ENCODE results near the gene PLEKHA5. TPM values are rescaled to one million over a fixed set of nuclear protein-coding genes. Genes with fewer than 3 reads are reported as not detected.

PLEKHA5 gene
- total RNA-seq, 4 donors from 2014 or later, result 25.8 to 65.5 (median 34.1) TPM

DNA sequence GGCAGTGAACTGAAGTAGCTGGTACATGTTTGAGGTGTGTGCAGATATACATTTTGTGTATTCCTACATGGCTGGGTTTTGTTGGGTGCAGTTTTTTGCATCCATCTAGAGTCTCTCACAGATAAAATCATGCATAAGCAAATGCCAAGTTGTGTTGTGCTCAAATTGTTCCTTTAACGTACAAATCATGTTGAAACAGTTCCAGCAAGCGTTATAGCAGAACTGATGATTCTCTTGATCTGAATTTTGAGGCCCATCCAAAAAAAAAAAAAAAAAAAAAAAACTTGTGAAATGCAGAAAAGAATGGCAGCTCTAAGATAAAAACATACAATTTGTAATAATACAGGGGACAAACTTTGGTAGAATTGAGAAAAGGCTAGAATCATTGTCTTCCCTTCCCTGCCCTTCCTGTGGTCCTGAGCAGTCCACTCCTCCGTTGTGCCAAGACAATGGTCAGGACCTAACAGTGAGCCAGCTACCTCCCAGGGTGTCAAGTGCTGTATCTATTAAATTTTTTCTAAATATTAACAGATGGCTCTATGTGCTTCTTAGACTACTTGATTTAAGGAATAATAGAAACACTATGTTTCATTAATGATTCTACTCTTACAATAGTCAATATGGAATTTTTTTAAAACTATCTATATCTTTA is 122.1 kb downstream of the PLEKHA5 start:
- Histone ChIP-seq H3K27me3 (no peaks in the 10 kb centered on the region), H3K4me3 (no peak overlapping the region), H3K4me1 (no peaks in the 10 kb centered on the region), H3K36me3 (no peaks in the 10 kb centered on the region), H3K9me3 (no peaks in the 10 kb centered on the region), H3K27ac (no peak overlapping the region)
- DNase-seq (ENCODE audit: low spot score in 2 of 2), result no peak
- WGBS, result 31% methylated on average over 3 of the region's 3 CpGs
- no peak for TF ChIP-seq POLR2A (IDR thresholded peaks at IDR 0.05)
- no peak for TF ChIP-seq POLR2AphosphoS5 (IDR thresholded peaks at IDR 0.05)
- TF ChIP-seq EP300 (IDR thresholded peaks at IDR 0.05), result no peak
- TF ChIP-seq, protein P1, sequence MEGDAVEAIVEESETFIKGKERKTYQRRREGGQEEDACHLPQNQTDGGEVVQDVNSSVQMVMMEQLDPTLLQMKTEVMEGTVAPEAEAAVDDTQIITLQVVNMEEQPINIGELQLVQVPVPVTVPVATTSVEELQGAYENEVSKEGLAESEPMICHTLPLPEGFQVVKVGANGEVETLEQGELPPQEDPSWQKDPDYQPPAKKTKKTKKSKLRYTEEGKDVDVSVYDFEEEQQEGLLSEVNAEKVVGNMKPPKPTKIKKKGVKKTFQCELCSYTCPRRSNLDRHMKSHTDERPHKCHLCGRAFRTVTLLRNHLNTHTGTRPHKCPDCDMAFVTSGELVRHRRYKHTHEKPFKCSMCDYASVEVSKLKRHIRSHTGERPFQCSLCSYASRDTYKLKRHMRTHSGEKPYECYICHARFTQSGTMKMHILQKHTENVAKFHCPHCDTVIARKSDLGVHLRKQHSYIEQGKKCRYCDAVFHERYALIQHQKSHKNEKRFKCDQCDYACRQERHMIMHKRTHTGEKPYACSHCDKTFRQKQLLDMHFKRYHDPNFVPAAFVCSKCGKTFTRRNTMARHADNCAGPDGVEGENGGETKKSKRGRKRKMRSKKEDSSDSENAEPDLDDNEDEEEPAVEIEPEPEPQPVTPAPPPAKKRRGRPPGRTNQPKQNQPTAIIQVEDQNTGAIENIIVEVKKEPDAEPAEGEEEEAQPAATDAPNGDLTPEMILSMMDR (IDR thresholded peaks at IDR 0.05), result no peak

DNA sequence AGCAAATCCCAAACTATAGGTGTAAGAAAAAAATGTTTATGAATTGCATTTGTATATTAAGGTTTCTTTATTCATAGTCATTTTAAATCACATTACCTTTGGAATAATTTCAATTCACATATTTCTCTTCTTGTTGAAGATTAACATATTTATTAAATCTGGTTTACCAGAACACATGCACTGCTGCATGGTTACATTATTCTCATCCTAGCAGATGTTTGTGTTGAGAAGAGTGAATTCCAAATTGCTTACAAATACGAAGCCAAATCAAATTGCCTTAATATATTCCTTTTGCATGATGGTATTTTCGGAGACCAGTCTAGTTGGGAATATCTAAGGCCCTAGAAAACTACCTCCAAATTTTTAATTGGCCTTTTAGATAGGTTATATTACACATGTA is 130.6 kb downstream of the PLEKHA5 start:
- H3K4me1 ChIP-seq, result no peaks in the 10 kb centered on the region
- no peaks in the 10 kb centered on the region for H3K9me3 ChIP-seq
- no peaks in the 10 kb centered on the region for H3K36me3 ChIP-seq
- TF ChIP-seq POLR2AphosphoS5 (IDR thresholded peaks at IDR 0.05) (no peak), POLR2A (IDR thresholded peaks at IDR 0.05) (no peak), EP300 (IDR thresholded peaks at IDR 0.05) (no peak)
- 86% methylated on average over 2 of the region's 2 CpGs for WGBS
- H3K4me3 ChIP-seq, result no peak overlapping the region
- H3K27me3 ChIP-seq, result no peaks in the 10 kb centered on the region
- no peak for DNase-seq (ENCODE audit: low spot score in 2 of 2)
- no peak overlapping the region for H3K27ac ChIP-seq

- 94% methylated on average over 4 of the region's 4 CpGs for WGBS
- DNase-seq (ENCODE audit: low spot score in 2 of 2), result no peak
- no peak overlapping the region for H3K27ac ChIP-seq
- H3K36me3 ChIP-seq, result no peaks in the 10 kb centered on the region
- H3K9me3 ChIP-seq, result no peaks in the 10 kb centered on the region
- TF ChIP-seq EP300 (IDR thresholded peaks at IDR 0.05) (no peak), POLR2A (IDR thresholded peaks at IDR 0.05) (no peak), POLR2AphosphoS5 (IDR thresholded peaks at IDR 0.05) (no peak)
- TF ChIP-seq, protein P1 (IDR thresholded peaks at IDR 0.05), result no peak
- no peaks in the 10 kb centered on the region for H3K27me3 ChIP-seq
- no peak overlapping the region for H3K4me3 ChIP-seq
- no peaks in the 10 kb centered on the region for H3K4me1 ChIP-seq
Measured at GRCh38 chr12:19261773-19262172, 132.2 kb downstream of the PLEKHA5 start.

GRCh38 chr12:19263672-19264071 is 134.1 kb downstream of the PLEKHA5 start:
- H3K9me3 ChIP-seq, result no peaks in the 10 kb centered on the region
- H3K4me1 ChIP-seq, result no peaks in the 10 kb centered on the region
- H3K27me3 ChIP-seq, result no peaks in the 10 kb centered on the region
- no peak for TF ChIP-seq POLR2AphosphoS5 (IDR thresholded peaks at IDR 0.05)
- TF ChIP-seq EP300 (IDR thresholded peaks at IDR 0.05), result no peak
- TF ChIP-seq, protein P1 (IDR thresholded peaks at IDR 0.05), result no peak
- TF ChIP-seq POLR2A (IDR thresholded peaks at IDR 0.05), result no peak
- H3K36me3 ChIP-seq, result no peaks in the 10 kb centered on the region
- WGBS, result 95% methylated on average over 3 of the region's 3 CpGs
- no peak overlapping the region for H3K27ac ChIP-seq
- no peak overlapping the region for H3K4me3 ChIP-seq
- no peak for DNase-seq (ENCODE audit: low spot score in 2 of 2)

DNA sequence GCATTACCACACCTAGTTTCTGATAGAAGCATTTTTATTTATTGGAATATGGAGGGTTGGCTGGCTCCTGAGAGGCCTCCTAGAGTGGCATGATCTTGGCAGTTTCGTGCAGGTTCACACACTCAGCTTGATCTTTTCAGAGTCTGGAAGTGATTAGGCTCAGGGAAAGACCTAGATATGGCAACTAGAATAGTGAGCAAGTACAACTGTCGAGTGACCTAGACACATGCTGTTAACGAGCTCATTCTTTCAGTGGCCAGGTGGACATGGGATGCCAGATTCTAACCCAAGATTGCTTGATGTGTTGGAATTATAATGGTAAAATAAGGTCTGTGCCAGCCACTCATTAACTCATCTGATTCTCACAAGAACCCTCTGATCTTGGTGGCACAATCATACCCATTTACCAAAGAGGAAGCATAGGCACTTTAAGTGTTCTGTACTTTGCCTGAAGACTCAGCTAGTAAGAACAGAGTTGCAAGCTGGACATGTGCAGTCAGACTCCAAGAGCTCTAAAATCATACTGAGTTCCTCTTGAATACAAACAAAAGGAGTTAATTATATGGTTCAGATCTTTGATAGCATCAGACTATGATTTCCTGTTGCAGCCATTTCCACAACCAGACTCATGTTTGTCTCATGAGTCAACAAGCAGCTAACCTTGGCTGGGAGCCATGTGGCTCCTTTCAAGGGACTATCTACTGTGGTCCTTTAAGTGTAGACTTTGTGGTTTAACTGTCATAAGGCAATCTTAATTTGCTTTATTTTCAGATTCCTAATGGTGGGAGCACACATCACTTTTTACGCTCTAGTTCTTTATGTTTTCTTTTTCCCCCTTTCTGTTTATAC is 144.2 kb downstream of the PLEKHA5 start:
- H3K4me3 ChIP-seq, result no peak overlapping the region
- H3K9me3 ChIP-seq, result no peaks in the 10 kb centered on the region
- TF ChIP-seq EP300 (IDR thresholded peaks at IDR 0.05) (no peak), POLR2AphosphoS5 (IDR thresholded peaks at IDR 0.05) (no peak), POLR2A (IDR thresholded peaks at IDR 0.05) (no peak)
- TF ChIP-seq, protein P1 (IDR thresholded peaks at IDR 0.05), result no peak
- H3K27ac ChIP-seq, result no peak overlapping the region
- 87% methylated on average over 4 of the region's 4 CpGs for WGBS
- H3K4me1 ChIP-seq, result peaks cover 9% of the 10 kb centered on the region
- H3K27me3 ChIP-seq, result no peaks in the 10 kb centered on the region
- H3K36me3 ChIP-seq, result peaks cover 11% of the 10 kb centered on the region
- no peak for DNase-seq (ENCODE audit: low spot score in 2 of 2)
